GM19035 (cell line): ENCODE measurements around the gene WWOX.

Source experiments
- ATAC-seq: cut with Tn5 transposase; IDR thresholded peaks from one replicate; pipeline ENCODE4 v1.9.1; 2021; ENCODE audit not compliant: unreplicated experiment

Gene WWOX

DNA sequence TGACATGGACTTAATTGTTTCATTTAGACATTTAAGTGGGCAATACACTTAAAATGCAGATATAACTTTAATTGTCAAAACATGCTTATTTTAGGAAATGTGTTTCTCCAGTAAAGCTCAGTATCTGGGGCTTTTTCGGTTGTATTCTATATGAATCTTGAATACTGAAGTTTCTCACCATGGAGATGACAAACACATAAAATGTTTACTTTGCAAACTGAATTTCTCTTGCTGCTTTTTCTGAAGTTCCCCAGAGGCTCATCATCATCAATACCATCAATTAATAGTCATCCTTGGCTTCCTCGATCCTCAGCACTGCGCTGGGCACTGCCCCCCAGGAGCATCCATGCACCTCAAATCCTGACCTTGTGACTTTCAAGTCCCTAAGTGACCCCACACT is 227.3 kb downstream of the WWOX start:
- ATAC-seq: no peak

DNA sequence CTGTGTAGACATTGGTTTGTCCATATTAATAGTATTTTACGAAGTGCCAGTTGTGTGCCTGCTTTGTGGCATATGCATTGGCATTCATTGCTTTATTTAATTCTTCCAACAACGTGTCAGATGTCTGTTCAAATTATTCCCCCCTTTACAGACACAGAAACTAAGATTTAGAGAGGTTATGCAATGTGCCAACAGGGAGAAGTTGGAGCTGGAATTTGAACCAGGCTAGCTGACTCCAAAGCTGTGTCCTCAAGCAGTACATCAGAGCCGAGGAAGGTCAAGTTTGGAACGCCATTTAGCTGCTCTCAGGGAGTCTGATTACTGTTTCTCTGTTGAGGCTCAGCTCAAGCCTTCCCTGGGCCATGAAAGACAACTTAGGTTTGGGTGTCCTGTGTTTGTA is 232.3 kb downstream of the WWOX start:
- ATAC-seq: no peak

DNA sequence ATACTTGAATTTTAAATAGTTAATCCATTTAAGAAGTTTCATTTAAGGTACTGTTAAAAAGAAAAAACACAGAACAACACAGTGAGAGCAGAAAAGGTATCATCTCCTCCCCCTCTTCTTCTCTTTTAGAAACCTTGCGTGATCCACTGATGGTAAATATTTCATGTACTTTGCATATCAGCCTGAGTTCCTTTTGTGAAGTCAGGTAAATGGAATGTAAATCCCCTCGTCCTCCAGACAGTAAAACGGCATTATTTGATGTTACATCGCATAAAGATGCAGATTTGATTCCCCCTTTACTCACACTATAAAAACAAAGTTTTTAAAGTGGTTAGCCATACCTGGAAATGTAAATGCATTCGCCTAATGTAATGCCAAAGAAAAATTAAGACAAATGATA is 234.4 kb downstream of the WWOX start:
- no peak for ATAC-seq

DNA sequence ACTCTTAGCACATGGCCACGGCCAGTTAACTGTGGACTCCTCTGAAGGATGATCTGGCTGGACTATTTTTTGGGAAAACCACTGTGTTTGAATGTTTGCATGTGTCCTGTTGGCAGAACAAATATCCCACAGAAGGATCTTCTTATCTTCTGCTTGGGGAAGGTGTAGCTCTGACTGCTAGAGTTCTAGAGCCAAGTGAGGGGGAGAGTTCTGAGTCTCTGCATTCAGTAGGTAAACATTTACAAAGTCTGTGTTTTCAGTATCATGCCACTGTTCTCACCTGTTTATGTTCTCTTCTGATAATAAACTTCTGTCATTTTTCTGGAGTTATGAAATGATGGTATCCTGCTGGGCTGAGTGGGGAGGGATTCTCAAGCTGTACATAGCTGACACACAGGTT is 241.1 kb downstream of the WWOX start:
- no peak for ATAC-seq

DNA sequence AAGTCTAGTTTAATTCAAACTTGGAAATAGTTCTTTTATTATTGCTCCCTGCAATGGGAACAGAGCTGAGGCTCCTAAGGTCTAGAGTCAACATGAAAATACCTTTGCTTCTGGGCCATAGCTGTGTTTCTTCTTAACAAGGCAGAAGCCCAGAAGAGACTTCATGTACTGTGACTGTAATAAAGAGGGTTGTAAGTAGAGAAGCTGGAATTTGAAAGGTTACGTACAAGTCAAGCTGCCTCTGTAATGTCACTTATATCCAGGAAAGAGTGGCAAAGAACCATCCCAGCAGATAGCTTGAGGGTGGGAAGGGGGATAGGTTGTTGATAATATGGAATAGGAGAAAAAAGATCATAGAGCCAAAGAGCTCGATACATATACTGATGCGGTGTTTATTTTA is 248.6 kb downstream of the WWOX start:
- ATAC-seq: no peak

DNA sequence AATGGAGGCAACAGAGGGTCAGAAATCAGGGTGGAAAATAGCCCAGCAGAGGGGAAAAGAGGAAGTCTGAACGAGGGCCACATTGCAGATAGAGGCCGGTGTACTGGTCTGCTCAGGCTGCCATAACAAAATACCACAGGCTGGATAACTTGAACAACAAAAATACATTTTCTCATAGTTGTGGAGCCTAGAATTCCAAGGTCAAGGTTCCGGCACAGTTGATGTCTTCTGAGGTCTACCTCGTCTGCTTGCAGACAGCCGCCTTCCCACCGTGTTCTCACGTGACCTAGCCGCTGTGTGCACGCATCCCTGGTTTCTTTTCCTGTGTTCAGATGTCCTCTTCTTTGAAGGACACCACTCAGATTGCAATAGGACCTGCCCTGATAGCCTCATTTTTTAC is 249.4 kb downstream of the WWOX start:
- no peak for ATAC-seq

DNA sequence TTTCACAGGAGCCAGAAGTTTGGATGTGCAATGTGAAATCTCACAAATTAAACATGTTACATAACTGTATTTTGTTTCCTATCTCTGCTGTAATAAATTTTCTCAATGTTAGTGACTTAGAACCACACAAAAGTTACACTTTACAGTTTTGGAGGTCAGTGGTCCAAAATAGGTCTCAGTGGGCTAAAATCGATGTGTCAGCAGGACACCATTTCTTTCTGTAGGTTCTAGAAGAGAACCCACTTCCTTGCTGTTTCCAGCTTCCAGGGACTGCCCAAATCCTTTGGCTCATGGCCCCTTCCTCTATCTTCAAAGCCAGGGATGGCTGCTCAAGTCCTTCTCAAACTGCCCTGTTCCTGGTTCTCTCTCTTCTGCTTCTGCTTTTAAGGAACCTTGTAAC is 252.7 kb downstream of the WWOX start:
- no peak for ATAC-seq

DNA sequence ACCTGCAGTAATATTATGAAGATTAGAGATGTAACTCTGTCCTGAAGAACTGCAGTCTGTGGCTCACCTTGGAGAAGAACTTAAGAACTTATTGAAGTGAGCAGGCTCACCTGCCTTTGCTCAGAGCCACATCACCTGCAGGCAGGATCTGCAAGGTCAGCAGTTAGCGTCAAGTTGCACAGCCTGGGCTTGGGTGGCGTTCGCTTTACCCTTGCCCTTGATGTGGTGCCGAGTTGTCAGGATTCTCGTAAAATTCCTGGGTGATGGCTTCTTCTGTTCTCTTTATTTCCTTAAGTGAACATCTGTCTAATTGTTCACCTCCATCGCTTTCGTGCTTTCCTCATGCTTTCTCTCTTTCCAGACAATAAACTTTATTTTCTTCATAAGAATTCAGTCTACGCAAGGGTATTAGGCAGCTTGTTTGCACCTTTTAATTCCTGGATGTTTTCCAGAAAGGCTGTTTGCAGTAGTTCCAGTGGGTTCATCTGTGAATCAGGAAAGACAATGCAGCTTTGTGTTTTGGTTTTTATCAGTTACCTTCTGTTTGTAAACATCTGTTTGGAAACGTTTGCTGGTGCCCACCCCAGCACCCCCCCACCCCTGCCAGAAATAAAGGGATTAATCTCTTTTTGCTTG is 254.3 kb downstream of the WWOX start:
- no peak for ATAC-seq

DNA sequence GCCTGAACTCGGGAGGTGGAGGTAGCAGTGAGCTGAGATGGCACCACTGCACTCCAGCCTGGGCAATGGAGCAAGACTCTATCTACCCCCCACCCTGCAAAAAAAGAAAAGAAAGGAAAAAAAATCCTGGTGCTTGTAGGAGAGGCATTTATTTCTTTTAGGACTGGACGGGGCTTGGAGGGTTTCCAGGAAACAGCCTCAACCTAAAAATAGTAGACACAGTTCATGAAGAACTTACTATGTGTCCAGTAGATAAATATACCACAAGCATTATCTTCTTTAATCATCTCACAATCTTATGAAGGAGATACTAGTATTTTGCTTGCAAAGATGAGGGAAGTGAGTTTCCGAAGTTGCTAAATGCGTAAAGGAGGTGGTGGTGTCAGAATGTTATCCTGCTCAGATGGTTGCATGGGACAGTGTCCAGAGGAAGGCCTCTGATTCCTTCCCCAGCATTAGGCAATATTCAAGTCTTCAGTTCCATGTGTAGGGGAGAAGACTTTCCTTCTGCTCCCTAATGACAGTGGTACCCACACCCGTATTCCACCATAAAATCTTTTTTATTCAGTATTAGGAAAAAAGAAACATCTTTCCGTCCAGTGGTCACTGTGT is 263.2 kb downstream of the WWOX start:
- no peak for ATAC-seq

DNA sequence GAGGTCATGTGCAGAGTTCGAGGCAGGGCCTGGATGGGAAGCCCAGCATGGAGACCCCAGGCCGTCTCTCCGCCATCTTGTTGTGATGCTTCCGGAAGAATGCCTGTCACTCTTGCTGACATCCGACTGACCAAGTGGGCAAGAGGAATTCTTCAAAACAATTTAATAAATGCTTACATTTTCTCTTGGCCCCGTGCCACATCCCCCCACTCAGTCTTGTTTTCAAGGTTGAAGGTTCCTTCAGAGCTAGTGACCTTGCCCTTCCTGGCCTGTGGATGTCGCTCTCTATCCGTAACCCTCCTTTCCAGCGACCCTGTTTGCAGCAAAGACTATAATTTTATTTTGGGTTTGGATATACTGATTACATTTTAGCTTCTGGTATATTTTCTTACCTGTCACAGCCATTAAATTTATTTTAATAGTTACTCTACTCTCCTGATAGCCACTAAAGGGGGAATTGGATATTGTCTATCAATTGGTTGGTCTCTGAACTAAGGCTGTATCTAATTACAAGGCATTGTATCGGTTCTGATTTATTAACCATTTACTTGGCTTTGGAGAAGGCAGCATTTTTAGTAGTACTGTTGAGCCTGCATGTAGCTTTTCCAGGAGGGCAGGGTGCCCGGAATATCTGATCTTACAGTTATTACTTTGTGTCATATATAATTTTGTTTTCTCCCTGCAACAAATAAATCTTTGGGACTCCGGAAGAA is 264.5 kb downstream of the WWOX start:
- ATAC-seq: no peak

DNA sequence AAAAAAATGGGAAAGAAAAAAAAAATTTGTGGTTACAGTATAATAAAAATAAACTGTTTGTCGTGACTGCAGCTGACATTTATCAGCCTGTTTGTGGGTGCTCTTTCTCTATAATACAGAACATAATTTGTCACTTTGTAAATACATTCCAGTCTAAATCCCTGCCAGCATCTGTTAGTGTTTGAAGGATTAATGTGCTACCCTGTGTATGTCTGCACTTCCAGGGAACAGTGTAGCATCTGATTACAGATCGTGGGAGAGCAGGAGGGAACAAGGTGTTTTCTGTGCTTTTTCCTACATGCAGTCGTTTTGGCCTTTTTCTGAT is 265.1 kb downstream of the WWOX start:
- no peak for ATAC-seq

DNA sequence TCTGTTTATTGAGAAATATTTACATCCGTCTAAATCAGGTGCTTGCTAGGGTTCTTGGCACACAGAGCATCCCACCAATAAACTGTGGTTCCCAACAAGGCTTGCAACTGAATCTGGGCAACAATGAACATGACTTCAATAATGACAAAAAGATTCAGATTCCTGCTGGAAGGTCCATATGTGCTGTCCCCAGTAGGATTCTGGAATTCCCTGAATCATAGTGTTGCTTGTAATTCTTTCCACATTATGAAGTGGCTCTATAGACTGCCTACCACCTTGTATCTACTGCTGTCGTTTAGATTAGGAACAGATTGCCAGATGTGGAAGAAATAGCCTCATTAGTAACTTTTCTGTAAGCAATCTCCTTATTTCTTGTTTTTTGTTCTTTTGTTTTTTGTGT is 265.9 kb downstream of the WWOX start:
- ATAC-seq: no peak

DNA sequence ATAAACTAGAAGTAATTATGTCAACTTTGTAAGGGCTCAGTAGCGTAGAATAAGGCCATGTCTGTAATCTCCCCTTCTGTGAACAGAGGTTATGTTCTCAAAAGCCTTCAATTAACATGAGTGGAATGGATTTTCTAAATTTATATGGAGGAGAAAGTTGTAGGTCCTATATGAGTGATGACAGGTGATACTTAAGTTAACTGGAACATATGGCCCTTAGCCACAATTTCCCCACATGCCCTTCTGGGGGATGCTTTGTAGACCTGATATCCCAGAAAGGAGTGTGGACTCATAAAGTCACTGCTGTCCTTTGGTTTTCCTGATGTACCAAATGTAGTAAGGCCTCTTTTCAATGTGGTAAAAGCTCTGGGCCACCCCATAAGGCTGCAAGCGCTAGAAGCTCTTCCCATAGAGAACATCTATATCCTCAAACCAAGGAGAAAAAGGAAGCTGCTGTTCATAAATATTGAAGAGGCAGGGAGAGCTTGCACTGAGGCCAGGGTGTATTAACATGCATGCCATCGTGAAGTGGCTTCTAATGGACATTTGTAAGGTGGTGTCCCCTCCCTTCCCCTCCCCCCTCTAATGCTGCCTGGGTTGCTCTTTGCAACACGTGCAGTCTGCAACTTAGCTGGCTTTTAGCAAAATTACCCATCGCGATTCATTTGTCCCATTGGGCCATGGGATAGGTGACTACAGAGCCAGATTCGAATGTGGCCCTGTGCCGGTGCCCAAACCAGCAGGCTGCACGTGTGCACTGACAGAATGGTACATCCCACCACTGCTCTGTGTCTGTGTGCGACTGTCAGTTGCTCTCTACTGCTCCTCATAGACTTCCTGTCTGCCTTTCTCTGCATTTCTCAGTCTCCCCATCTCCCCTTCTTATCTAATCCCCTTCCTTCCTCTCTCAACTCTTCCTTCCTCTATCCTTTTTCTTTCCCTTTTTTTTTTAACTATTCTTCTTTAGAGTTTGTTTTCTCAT is 269.0 kb downstream of the WWOX start:
- no peak for ATAC-seq

DNA sequence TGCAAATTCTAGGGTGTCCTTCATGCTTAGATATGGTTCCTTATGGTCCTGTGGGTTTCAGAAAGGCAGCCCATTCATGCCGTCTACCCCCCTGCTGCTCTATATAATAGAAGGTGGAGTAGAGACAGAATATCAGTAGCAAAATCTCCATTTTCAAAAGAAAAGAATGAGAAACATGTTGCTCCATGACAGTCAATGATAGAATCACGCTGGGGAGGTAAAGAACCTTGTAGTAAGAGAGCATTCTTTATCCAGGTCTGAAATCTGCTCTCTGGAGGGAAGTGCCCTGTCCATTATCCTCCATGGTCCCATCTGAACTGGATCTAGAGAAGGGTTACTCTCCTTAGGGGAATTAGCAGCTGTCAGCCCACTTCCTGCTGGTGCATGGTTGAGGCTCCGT is 272.8 kb downstream of the WWOX start:
- ATAC-seq: no peak

DNA sequence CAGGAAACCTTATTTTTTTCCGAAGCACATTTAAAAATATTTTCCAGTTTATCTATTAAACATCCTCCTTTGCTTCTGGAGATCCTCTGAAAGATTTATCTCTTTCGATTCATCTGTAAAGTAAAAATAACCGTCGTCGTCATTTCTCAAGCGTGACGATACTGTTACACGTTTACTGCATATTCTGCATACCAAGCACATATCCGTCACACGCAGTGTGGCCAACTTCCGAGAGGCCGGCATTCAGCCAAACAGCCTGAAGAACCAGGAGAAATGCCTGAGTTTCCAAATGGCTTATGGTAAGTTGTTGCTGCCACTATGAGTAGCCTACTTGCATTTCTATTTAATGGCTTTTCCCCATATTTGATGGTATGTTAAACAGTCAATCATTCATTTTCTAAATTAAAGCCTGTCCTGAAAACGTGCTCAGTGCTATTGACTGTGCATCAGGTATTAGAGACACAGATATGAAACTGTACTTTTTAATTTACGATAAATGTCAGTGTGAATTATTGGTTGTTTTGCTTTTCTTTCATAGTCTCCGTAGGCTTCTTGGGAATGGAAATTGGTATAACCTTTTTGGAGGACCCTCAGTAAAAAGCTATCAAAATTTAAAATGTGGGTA is 275.7 kb downstream of the WWOX start:
- ATAC-seq: no peak

DNA sequence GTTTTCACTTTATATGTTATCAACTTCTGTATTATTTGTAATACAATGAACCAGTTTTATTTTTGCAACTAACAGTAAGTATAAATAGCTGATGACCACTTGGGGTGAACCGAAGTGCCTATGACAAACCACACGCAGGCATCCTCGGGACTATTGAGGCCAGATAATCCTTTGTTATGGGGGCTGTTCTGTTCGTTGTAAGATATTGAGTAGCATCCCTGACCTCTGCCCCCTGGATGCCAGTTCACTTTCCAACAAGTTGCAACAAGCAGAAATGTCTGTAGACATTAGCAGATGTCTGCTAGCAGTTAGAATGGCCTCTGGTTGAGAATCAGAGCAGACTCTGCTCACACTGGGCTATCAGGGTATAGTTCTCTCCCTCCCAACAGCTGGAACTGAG is 277.0 kb downstream of the WWOX start:
- ATAC-seq: no peak

DNA sequence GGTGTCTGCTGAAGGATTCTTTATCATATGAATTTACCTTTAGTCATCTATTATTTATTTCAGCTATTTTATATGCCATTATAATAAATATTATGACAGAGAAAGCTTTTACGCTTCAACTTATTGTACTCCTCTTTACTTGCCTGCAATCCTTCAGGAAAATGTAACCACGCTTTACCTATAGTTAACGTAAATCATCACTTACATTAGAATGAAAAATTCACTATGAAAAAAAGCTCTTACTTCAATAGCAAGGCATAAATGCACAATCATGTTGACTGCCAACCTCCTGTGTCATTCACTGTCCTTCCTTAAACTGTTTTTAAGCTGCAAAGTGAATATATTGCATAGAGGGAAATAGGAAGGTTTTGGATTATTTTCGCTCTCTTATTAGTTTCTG is 277.9 kb downstream of the WWOX start:
- no peak for ATAC-seq

DNA sequence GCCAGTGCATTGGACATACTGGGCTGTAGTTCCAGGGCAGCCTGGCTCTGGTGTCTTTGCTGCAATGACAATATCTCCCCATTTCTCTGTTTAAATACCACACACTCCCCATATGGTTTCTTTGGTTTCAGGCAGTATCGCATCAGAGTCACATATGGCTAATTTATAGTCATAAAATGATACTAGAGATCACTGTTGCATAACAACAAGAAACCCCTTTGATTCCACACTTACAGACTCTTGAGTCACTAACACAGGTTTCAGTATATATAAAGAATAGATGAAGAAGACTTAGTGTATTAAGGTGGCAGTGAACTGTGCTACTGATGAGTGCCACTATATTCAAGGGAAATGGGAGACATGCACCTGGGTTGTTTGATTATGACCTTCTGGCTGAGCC is 281.6 kb downstream of the WWOX start:
- no peak for ATAC-seq

DNA sequence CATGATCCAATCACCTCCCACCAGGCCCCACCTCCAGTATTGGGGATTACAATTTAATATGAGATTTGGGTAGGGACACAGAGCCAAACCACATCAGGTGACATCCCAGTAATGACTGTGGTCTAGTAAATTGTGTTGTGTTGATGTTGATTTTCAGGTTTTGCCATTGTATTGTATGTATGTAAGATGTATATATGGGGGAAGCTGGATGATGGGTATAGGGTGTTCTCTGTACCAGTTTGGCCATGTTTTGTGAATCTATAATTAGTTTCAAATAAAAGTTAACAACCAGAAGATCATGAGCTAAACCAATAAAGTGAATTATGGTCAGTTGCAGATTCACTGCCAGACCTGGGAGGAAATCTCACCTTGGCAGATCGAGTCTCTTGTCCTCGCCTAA is 283.7 kb downstream of the WWOX start:
- ATAC-seq: no peak

DNA sequence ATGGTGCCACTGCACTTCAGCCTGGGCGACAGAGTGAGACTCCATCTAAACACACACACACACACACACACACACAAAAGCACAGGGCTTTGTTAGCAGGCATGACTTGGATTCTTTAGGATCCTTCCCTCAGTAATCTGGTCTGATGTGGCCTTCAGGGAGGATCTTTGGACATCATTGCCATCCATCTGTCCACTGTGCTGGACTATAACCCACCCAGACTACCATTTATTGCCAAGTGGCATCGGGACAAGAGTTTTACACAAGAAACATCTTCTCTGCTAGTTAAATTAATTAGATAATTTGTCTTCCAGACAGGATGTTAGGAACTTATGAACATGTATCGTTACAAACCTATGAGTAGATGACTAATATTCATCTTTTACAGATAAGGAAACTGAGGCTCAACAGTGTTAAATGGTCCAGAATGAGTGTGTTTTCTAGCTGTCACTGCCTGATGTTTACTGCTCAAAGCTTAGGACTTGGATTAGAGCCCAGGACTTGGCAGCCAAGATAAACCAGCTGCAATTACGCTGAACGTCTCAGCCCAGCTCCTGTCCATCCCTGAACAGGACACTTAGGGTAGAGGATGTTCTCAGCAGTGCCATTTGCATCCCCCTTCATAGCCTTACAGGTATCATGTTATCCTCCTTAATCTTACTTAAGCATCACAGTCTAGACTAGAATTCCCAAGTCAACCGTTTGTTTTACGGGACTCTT is 285.8 kb downstream of the WWOX start:
- no peak for ATAC-seq
